CD4-positive, alpha-beta T cell treated with Interleukin-17A for 1 hour (primary cell): ENCODE results near the gene GABRB1.

Source experiments
- DNase-seq: peaks from one replicate; pipeline ENCODE4 v3.0.0-alpha.2; 2020

Gene GABRB1

DNA sequence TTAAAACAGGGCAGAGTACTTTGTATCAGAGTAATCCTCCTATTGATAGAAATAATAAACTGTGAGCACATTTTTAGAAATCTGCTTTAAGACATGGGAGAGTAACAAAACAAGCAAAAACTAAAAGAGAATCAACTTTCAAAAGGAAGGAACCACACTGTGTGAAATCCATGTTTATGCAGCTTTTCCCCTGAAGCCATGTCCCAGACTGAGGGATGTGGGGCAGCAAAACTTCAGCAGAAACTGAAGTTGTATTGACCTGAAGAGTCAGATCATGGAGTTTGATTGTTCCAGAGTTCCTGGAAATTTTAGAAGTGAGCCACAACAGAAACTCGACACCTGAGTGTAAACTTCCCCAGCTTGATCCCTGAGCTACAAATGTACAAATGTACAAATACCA is 378.9 kb downstream of the GABRB1 start:
- DNase-seq: no peak

- DNase-seq: no peak
Observed at GRCh38 chr4:47413521-47413920, 382.2 kb downstream of the GABRB1 start.

GRCh38 chr4:47415719-47416118 is 384.4 kb downstream of the GABRB1 start:
- no peak for DNase-seq

GRCh38 chr4:47418147-47418546 is 386.8 kb downstream of the GABRB1 start:
- no peak for DNase-seq

- DNase-seq: no peak
Observed at GRCh38 chr4:47419296-47419695, 387.9 kb downstream of the GABRB1 start.

DNA sequence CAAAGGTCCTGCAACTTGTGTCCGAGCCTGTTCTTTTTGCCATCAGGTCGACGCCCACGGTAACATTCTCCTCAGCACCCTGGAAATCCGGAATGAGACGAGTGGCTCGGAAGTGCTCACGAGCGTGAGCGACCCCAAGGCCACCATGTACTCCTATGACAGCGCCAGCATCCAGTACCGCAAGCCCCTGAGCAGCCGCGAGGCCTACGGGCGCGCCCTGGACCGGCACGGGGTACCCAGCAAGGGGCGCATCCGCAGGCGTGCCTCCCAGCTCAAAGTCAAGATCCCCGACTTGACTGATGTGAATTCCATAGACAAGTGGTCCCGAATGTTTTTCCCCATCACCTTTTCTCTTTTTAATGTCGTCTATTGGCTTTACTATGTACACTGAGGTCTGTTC is 394.3 kb downstream of the GABRB1 start:
- DNase-seq: no peak

- no peak for DNase-seq
Observed at GRCh38 chr4:47427935-47428334, 396.6 kb downstream of the GABRB1 start.

DNA sequence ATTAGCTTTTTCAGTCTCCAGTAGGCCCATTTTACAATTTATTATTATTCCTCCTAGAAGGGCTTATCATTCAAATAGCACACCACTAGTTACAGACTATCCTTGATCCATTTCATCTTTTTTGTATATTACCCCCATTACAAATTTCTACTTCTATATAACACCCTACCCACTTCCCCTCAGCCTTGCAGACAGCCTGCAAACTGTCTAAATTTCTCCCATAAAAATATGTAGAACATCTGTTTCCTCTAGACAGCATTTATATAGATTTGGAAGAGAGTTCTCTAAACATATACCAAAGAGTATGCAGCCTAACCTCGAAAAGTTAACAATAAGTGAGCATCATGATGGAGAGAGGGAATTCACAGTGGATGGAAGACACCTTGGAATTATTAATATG is 401.4 kb downstream of the GABRB1 start:
- DNase-seq: no peak

DNA sequence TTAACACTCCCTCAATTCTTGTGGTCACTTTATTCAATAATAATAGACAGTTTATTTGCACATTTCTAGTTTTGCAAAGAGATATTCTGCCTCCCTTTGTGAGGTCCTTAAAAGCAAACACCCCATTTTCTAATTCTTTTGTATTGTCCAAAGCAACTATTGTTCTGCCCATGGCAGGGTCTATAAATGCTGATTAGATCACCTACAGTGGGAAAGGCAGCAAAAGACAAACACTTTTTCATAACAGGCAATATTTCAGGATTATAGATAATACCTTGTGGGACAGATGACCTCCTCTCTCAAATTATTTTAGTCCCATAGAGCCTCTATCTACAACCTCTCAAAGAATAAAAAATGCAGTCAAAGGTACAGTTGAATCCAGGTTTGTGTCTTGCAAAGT is 403.6 kb downstream of the GABRB1 start:
- DNase-seq: no peak

DNA sequence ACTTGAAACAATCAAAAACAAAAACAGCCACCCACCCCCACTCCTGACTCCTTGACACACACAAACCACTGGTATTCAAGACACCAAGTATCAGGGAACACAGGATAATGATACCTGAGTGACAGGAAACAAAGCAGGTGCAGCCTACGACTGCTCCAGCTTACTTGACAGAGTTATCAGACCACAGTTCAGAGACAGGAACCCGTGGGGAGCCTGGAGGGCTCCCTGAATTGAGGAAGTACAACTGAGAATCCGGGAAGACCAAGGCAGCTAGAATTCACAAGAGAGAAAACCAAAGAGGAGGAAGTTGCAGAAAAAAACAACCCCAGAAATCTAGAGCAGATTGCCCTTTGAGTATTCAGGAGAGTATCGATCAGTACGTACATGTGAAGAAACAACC is 411.6 kb downstream of the GABRB1 start:
- DNase-seq: no peak

- no peak for DNase-seq
Observed at GRCh38 chr4:47444031-47444430, 412.7 kb downstream of the GABRB1 start.

DNA sequence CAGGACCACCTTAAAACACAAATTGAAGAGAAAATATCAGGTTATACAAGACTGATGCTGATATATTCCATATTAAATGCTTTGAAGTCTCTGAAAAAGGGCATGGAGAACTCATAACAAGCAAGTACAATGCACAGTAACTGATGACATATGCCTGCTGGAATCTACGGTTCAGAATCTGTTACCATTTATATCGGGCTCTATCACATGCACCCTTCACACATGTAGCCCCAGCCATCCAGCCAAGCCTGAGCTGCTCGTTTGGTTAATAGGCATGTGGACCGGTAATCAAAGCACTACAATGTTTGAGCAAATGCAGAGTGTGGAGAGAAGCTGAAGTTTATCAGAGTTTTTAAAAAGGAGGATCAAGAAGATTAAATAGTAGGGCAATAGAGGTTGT is 420.3 kb downstream of the GABRB1 start:
- no peak for DNase-seq

DNA sequence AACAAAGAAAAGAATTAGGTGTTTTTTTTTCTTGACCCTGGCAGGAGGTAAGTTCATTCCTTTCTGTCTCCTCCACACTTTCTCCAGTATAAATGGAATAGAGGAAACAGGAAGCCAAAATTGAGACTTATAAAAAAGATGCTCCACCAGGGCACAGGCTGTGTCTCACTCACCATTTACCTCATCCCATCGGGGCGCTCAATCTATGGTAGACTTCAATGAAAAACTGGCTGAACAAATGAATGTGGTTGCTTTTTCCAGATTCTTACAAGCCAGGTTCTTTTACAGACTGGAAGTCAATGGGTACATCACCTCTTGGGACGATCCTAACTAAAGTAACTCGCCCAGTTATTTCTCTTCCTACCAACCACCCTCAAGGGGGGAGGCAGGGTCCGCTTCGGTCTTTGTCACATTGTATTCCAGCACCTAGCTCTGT is 431.4 kb downstream of the GABRB1 start:
- peak; percentile 10 for DNase-seq

DNA sequence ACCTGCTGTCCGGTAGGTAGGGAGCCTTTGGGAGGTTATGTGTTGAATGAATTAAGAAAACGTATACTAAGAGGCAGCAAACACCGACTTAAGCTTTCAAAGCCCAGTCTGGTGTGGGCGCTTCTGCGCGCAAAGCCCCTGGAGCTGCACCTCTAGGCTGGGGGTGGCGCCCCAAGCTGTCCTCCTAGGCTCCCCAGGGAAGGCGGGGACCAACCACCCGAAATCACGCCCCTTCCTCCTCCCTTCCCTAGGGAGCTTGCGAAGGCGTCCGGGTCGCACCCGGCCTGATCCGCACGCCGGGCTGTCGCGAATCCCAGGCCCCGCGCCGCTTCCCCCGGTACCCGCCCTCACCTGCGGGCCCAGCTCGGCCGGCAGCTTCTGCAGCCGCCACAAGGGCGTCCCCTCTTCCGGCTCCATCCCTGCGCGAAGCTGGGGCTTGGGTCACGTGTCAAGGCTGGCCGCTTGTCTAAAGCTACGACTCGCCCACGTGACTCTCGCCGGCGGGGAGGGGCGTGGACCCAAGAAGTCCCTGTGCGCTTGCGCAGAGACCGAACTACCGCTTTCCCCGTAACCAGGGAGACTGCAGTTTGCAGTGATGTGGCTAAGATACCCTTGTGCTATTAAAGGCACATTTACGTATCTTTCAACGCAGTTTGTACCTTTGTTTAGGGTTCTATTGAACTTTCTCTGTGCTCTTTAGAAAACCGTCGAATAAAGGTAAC is 432.0 kb downstream of the GABRB1 start, which contains the start of gene COMMD8:
Gene COMMD8 (minus strand): TSS at position 468 of the 722 bp plus-strand sequence. CDS start 51 bp downstream, at position 417.
- peak; percentile 98 for DNase-seq

DNA sequence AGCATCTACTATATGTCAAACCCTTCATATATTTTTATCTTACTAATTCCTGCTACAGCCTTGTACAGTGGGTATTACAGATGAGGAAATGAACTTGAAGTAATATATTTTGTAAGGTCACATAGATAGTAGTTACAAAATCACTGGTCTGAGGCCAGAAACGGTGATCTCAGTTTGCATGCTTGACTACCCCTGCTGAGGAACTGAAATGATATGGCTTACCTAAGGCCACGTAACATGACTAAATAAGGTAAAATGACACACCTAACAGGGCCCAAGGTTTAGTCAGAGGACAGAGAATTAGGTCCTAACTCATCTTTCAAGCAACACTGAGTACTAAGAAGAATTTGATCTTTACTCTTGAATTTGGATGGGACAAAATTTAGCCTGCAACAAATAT is 433.6 kb downstream of the GABRB1 start:
- no peak for DNase-seq

DNA sequence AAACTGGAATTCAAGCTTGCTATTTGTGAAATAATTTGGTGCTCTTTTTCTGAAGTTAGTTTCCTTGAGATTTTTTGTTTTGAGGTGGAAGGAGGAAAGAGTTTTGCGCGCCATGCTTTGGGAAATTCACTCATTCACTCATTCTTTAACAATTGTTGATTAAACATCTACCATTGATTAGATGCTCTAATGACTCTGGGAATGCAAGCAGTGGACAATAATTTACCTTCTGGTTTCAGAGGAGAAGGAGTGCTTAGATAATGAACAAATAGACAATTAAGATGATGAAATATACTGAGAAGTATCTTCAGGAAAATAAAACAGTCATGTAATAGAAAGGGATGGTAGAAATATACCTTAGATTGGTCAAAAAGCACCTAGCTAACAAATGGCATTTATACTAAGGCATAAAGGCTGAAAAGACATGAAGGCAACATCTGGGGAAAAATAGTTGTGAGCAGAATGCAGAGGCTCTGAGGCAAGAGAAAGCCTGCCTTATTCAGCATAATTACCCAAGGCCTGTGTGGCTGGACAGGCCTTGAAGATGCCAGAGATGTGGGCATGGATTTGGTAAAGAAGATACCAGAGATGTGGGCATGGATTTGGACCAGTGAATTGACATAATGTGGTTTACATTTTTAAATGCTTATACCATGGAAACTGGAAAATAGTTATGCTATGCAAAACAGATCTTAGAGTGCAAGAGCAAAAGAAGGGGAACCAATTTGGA is 434.9 kb downstream of the GABRB1 start:
- no peak for DNase-seq

DNA sequence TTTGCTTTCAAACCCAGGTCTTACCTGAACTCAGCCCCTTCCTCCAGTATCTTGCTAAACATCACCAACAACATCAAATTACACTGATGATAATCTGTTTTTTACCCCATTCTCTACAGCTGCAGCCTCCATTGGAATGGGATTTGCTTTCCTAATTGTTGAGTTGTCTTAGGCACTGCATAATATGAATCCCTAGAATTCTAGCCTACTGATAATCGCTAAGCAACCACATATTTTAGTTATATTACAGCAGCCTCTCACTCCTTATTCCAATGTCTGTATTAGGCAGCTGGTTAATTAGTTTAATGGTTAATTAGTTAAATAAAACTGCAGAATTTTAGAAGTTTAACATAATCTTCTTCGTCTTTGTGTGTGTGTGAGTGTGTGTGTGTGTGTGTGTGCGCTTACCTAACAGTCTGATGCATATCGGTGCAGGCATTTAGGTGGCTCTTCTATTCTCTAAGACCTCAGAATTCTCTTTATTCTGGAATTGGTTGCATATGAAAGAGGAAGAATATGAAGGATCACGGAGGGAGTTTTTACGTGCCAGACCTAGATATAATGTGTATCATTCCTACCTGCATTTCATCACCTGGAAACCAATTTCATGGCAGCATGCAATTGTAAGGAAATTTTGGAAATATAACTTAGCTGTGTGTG is 437.5 kb downstream of the GABRB1 start:
- no peak for DNase-seq

GRCh38 chr4:47469951-47470350 is 438.6 kb downstream of the GABRB1 start:
- no peak for DNase-seq

DNA sequence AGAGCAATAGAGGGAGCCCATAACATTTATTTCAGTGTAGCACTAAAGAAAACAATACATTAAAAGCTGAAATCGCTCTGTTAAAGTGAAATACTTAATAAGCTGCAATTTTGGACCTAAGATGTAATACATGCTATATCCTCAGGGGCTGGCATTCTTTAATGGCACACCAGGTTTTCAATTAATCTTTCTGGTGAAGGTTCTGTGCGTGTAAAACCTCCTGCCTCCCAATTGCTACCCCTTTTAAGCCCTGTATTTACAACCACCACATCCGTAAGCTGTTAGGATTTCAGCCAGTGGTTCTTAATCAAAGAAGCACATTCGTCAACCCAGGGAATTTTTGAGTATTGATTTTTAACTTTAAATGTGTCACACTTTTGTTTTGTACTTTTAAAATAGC is 439.7 kb downstream of the GABRB1 start:
- DNase-seq: no peak

GRCh38 chr4:47471591-47471990 is 440.2 kb downstream of the GABRB1 start:
- DNase-seq: no peak

DNA sequence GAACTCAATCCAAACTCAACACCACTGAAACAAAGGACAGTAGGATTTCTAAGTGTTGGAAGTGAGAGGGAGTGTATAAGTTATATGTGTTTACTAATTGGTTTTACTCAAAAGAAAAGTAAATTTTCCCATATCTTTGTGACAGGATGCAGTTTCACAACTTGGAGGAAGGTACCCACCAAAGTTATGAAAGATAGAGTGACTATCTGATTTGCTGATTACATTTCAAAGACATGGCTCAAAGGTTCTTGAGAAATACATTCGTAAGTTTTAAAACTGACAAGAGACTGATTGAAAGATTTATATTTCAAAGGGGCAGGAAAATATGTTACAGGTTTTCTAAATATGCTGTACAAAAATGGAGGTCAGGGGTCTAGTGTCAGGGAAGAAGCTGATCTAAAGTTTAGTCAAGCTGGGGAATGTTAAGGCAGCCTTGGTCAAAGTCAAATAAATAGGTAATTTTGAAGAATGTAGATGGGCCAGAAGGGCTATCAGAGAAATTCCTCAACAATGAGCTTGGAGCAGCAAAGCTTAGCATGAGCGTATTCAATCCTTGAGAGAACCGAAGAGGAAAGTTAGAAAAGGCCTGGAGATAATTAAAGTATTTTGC is 441.9 kb downstream of the GABRB1 start:
- DNase-seq: no peak

GRCh38 chr4:47474799-47475198 is 443.4 kb downstream of the GABRB1 start:
- no peak for DNase-seq

DNA sequence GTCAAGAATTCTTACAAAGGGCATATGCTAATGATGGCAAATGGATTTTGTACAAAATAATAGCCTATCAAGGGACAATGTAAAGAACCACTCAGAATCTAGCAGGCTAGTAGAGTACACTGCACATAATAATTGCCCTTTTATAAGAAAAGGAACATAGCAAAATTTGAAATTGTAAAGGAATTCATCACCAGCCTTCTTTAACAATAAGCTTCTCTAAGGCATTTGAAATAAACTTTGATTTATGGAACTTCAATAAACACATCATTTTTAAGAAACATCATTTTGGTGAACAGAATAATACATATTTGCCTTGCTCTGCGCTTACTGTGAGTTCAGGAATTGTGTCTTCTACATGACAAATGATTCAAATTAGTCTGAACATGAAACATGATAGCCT is 444.0 kb downstream of the GABRB1 start:
- DNase-seq: no peak
